SKM-1 treated with dmso at 0.1 percent for 144 hours (cell line): Measurements from ENCODE around the gene UNC45A.
A peak's percentile ranks its signal among the peaks of the same experiment; 100 is the strongest.

Experiments
- DNase-seq: peaks from one replicate; lab custom pipeline; 2025; ENCODE audit not compliant: unreplicated experiment; lab: John Stamatoyannopoulos, UW

UNC45A gene, protein sequence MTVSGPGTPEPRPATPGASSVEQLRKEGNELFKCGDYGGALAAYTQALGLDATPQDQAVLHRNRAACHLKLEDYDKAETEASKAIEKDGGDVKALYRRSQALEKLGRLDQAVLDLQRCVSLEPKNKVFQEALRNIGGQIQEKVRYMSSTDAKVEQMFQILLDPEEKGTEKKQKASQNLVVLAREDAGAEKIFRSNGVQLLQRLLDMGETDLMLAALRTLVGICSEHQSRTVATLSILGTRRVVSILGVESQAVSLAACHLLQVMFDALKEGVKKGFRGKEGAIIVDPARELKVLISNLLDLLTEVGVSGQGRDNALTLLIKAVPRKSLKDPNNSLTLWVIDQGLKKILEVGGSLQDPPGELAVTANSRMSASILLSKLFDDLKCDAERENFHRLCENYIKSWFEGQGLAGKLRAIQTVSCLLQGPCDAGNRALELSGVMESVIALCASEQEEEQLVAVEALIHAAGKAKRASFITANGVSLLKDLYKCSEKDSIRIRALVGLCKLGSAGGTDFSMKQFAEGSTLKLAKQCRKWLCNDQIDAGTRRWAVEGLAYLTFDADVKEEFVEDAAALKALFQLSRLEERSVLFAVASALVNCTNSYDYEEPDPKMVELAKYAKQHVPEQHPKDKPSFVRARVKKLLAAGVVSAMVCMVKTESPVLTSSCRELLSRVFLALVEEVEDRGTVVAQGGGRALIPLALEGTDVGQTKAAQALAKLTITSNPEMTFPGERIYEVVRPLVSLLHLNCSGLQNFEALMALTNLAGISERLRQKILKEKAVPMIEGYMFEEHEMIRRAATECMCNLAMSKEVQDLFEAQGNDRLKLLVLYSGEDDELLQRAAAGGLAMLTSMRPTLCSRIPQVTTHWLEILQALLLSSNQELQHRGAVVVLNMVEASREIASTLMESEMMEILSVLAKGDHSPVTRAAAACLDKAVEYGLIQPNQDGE

DNA sequence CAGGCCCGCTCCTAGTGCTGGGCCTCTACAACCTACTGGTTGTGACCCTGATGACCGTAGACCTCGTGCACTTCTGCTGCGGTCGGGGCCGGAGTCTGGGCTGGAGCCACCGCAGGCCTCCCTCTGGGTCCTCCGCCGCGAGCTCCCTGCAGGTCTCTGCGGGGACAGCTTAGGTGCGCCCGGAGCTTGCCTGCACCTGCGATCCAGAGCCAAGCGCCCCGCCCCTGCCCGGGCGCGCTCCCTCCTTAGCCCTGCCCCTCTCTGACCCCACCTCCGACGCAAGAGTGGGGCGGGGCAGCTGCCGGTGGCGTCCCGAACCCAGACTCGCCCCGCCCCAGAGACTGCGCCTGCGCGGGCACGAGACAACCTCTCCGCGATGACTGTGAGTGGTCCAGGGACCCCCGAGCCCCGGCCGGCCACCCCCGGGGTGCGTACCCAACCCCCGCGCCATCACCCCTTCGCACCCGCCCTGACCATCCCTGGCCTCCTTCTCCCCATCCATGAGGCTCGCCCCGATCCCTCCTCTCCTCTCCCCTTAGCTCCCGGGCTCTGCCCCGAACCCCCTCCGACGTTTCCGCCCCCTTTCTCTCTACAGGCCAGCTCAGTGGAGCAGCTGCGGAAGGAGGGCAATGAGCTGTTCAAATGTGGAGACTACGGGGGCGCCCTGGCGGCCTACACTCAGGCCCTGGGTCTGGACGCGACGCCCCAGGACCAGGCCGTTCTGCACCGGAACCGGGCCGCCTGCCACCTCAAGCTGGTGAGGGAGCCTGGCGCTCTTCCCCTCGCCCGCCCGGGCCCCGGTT lies at the start of gene UNC45A:
Gene UNC45A (plus strand): TSS at position 337 of the 803 bp plus-strand sequence. CDS start 40 bp downstream, at position 377.
- DNase-seq = peak; percentile 80

DNA sequence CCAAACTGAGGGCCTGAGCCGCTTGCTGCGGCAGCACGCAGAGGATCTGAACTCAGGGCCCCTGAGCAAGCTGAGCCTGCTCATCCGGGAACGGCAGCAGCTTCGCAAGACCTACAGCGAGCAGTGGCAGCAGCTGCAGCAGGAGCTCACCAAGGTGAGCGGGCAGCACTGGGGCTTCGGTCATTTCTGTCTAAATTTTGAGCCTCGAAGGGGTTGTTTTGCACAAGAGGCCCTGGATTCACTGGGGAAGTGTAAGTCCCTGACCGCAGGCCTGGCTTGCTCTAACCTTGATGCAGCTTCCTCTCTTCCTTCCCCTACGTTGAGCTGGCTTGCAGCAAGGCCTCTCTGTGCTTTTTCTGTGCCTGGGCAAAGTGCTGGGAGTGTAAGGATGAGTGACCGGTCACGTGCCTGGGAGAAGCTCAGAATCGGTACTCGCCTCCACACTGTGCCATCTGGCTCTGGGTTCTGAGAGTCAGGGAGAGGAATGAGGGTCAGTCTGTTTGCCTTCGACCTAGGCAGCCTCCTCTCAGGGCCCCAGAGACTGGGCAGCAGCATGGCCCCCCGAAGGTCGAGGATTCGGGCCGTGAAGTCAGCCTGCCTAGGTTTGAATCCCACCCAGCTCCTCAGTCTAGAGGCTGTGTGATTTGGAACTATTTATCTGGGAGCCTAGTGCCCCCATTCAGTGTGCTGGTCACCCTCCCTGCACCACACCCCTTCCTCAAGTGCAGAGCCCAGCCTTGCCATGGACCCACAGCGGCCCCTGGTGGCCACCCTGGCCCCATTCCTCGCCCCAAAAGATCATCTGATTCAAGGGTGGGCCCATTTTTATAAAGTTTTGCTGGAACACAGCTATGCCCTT lies 49.4 kb upstream of the UNC45A start:
- peak; percentile 95 for DNase-seq

DNA sequence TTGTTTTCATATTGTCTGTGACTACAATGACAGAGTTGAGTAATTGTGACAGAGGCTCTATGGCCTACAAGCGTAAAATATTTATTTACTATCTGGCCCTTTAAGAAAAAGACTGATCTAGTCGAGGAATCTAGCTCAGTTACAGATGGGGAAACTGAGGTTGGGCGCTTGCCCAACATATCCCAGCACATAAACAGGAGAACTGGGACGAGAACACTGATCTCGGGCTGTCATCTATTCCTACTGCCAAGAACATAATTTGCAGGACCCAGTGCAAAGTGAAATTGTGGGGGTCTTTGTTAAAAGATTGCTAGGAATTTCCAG lies 48.8 kb upstream of the UNC45A start:
- DNase-seq = no peak

DNA sequence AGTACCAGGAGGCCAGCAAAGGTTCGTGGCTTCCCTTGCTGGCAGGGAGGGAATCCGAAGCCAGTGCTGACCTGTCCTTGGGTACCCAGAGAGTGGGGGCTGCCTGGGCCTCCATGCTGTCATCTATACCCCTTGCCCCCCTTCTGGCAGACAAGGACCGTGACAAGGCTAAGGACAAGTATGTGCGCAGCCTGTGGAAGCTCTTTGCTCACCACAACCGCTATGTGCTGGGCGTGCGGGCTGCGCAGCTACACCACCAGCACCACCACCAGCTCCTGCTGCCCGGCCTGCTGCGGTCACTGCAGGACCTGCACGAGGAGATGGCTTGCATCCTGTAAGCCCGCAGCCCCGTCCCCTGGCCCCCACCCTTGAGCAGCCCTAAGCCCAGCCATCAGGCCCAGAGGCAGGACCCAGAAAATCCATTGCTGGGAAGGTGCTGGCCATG lies 48.0 kb upstream of the UNC45A start:
- no peak for DNase-seq

DNA sequence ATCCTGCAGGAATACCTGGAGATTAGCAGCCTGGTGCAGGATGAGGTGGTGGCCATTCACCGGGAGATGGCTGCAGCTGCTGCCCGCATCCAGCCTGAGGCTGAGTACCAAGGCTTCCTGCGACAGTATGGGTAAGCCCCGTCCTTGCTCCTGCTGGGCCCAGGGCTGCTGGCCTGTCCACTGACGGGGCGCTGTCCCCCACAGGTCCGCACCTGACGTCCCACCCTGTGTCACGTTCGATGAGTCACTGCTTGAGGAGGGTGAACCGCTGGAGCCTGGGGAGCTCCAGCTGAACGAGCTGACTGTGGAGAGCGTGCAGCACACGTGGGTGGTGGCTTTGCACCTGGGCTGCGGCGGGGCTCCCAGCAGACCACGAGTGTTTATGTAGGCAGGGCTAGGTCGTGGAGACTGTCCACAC lies 45.8 kb upstream of the UNC45A start:
- no peak for DNase-seq

DNA sequence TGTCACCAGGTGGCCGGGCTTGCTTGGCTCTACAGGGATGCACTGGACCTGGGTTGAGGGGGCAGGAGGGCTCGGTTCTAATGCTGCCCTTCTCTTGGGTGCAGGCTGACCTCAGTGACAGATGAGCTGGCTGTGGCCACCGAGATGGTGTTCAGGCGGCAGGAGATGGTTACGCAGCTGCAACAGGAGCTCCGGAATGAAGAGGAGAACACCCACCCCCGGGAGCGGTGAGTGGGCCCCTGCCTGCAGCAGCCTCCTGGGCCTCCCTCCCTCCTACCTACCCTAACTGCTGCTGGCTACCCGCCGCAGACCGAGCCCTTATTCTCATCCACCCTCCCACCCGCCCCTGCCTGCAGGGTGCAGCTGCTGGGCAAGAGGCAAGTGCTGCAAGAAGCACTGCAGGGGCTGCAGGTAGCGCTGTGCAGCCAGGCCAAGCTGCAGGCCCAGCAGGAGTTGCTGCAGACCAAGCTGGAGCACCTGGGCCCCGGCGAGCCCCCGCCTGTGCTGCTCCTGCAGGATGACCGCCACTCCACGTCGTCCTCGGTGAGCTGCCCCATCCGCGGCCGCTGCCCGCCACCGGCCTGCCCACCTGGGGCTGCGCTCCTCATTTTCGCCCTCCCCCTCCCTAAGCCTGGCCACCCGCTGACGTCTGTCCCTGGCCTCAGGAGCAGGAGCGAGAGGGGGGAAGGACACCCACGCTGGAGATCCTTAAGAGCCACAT lies 45.2 kb upstream of the UNC45A start:
- no peak for DNase-seq

DNA sequence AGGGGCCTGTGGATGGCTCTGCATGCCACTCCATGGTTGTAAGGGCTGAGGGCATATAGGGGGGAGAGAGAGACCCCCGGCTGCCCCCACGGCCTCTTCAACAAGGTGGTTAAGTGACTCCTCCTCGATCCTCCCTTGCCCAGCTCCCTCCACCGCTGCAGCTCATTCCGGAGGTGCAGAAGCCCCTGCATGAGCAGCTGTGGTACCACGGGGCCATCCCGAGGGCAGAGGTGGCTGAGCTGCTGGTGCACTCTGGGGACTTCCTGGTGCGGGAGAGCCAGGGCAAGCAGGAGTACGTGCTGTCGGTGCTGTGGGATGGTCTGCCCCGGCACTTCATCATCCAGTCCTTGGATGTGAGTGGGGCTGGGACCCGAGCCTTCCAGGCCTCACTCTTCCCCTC lies 44.2 kb upstream of the UNC45A start:
- DNase-seq = no peak

DNA sequence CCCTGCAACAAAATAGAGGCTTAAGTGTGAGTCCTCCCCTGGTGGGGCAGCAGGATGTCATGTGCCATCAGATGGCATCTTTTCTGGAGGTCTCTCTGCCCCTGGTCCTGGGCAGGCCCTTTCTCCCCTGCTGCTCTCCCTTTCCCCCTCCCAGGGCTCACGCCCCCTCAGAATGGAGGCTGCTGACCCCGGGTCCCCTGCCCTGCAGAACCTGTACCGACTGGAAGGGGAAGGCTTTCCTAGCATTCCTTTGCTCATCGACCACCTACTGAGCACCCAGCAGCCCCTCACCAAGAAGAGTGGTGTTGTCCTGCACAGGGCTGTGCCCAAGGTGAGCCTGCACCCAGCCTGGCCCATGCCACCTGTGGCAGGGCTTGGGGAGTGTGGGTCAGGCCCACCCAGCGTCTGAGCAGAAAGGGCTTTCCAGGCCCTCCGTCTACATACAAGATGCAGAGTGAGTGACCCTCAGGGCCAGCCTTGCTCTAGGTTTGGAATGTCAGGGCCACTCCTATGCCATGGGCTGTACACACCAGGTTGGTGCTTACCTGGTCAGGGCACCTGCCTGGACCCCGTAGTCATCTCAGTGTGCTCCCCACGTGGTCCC lies 43.6 kb upstream of the UNC45A start:
- no peak for DNase-seq

DNA sequence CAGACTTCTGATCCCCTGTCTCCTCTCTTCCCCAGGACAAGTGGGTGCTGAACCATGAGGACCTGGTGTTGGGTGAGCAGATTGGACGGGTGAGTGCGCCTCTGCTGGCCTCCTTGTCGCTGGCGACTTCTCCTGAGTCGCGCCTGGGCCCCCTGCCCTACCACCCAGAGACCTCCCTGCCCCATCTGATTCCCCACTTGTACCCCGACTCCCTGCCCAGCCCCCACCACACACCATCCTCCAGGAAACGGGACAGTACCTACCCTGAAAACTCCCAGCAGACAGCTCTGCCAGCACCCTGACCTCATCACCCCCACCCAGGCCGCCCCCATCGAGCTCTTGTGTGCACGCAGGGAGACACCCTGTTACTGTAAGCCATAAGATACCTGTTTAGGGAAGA lies 43.1 kb upstream of the UNC45A start:
- no peak for DNase-seq

DNA sequence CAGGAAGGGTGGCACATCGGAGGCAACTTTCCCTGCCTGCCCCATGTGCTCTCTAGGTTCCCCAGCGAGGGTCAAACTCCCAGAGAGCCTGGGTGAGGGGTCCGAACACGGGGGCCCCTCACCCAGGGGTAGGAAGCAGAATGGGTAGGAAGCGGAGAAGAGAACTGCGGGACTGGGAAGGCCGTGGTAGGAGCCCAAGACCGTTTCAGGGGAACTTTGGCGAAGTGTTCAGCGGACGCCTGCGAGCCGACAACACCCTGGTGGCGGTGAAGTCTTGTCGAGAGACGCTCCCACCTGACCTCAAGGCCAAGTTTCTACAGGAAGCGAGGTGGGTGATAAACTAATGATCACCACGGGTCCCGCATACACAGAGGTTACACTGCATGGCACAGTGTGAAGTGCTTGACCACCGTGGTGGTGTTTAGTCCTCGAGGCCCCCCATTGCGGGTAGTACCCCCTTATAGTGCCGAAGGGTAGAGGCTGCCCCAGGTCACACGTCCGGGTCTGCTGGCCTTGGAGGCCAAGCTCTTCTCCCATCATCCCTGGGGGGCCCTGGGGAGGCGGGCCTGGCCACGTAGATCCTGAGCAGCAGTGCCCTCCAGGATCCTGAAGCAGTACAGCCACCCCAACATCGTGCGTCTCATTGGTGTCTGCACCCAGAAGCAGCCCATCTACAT lies 42.4 kb upstream of the UNC45A start:
- DNase-seq = no peak

DNA sequence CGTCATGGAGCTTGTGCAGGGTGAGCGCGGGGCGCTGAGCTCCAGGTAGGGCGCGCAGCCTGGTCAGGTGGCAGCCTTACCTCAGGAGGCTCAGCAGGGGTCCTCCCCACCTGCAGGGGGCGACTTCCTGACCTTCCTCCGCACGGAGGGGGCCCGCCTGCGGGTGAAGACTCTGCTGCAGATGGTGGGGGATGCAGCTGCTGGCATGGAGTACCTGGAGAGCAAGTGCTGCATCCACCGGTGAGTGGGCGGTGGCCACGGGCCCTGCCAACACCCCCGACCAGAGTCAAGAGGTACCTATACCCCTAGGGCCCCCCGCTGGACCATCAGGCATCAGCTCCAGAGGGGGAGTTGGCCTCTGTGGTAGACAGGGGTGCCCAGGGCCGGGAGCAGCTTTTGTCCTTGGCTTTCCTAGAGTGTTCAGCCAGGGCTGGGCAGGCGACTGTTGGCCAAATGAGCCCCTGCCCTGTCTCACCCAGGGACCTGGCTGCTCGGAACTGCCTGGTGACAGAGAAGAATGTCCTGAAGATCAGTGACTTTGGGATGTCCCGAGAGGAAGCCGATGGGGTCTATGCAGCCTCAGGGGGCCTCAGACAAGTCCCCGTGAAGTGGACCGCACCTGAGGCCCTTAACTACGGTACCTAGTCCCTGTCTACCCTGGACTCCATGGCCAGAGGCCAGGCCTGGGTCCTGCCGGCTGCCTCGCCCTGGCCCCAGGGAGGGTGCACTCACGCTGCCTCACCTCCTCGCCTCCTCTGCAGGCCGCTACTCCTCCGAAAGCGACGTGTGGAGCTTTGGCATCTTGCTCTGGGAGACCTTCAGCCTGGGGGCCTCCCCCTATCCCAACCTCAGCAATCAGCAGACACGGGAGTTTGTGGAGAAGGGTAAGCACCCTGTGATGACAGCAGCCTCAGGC lies 41.7 kb upstream of the UNC45A start:
- DNase-seq = no peak

DNA sequence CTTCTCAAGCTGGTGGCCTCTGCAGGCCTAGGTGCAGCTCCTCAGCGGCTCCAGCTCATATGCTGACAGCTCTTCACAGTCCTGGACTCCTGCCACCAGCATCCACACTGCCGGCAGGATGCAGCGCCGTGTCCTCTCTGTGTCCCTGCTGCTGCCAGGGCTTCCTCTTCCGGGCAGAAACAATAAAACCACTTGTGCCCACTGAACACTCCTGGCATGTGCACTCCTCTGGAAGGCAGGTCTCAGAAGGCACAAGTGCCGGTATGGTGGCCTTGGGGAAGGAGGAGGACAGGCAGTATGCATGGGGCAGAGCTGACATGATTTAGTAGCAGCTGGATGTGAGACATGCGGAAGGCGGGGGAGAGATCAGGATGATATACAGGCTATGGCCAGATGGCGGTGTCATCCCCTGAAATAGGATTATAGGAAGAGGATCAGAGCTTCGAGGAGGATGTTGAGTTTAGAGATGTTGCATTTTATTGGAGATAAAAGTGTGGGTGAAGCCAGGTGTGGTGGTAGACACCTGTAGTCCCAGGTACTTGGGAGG lies 39.4 kb upstream of the UNC45A start:
- no peak for DNase-seq

DNA sequence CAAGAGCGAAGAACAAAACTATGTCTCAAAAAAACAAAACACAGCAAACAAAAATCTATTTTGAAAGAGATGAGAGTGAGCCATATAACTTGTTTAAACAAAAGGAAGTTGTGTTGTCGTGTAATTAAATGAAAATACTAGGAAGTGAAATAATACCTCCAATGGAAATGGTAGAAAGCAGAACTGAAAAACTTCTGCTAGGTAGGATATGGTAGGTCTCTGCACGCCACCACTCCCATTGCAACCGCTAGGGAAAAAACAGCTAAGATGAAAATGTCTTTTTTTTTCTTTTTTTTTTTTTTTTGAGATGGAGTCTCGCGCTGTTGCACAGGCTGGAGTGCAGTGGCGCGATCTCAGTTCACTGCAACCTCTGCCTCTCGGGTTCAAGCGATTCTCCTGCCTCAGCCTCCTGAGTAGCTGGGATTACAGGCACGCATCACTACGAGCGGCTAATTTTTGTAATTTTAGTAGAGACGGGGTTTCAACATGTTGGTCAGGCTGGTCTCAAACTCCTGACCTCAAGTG lies 37.9 kb upstream of the UNC45A start:
- peak; percentile 78 for DNase-seq

DNA sequence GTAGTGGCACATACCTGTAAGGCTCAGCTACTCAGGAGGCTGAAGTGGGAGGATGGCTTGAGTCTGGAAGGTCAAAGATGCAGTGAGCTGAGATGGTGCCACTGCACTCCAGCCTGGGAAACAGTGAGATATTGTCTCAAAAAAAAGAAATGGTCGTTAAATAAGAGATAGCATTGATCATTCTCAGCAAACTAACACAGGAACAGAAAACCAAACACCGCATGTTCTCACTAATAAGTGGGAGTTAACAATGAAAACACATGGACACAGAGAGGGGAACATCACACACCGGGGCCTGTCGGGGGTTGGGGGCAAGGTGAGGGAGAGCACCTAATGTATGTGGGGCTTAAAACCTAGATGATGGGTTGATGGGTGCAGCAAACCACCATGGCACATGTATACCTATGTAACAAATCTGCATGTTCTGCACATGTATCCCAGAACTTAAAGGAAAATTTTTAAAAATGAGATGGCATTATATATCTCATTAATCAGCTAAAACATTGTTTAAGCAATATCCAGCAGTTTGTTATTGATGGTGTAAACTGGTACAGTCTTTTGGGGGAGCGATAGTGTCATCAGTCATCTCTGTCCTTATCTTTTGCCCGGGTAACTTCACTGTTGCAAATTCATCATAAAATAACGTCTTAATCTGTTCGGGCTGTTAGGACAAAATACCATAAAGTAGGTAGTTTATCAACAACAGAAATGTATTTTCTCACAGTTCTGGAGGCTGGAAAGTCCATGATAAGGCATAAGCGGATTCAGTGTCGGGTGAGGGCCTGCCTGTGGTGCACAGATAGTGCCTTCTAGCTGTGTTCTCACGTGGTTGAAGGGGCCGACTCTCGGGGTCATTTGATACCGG lies 33.7 kb upstream of the UNC45A start:
- DNase-seq = no peak

DNA sequence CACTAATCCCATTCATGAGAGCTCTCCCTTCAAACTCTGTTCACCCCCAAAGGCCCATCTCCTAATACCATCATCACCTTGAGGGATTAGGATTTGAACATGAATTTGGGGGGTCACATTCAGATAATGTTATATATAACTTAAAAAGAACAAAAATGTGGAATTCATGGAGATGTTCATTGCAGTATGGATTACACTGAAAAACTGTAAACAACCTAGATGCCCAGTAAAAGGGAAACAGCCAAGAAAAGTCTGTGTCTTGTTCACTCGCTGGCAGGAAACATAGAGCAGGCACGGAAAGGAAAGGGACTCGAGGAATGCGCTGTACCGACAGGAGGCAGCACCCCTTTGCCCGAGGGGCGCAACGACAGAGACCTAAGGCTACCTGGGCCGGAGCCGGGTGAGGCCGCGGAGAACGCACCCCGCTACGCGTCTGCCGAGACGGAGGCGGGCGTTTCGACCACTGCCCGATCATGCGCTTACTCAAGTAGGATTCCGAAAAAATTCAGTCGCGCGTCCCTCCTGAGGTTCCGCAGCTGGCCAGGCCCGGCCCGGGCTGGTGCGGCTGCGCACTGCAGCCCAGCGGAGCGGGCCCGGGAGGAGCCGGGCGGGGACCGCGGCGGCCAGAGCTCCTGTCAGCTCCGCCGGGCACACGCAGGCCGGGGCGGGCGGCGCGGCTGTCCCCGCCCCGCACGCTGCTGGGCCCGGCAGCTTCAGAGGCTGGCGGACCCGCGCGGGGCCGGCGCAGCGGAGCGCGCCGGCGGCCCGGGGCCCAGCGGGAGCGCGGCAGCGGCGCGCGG lies 32.8 kb upstream of the UNC45A start:
- DNase-seq = peak; percentile 83
